Measurements from ENCODE around the gene VAMP7. TPM values are rescaled to one million over a fixed set of nuclear protein-coding genes. Genes with fewer than 3 reads are reported as not detected.
"Not testable (repeated sequence)": the region's sequence is repeated elsewhere in the genome, so short reads cannot be mapped to it uniquely, and the experiment has no call there.

VAMP7 gene
- total RNA-seq, 3 donors from 2014 or later: 31.9 to 32.2 (median 32.0) TPM

DNA sequence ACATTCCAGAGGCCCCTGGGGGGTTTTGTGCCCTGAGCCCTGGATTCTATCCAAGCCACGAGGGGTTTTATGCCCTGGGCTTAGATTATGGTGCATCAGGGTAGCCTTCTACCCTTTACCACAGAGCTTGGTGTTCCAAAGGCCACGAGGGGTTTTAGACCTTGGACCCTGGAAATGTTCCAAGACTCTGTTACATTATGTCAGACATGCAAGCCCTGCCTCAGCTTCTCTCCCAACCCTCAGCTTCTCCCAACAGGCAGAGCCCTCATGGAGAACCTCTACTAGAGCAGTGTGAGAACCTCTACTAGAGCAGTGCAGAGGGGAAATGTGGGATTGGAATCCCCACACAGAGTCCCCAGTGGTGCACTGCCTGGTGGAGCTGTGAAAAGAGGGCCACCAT lies 105.8 kb downstream of the VAMP7 start:
- not testable (repeated sequence) for DNase-seq; H3K4me3 Mint-ChIP-seq; H3K9me3 Mint-ChIP-seq; H3K36me3 Mint-ChIP-seq (ENCODE audit: insufficient read depth); H3K4me1 Mint-ChIP-seq (ENCODE audit: low read depth); H3K27me3 Mint-ChIP-seq (ENCODE audit: low read depth); ATAC-seq

DNA sequence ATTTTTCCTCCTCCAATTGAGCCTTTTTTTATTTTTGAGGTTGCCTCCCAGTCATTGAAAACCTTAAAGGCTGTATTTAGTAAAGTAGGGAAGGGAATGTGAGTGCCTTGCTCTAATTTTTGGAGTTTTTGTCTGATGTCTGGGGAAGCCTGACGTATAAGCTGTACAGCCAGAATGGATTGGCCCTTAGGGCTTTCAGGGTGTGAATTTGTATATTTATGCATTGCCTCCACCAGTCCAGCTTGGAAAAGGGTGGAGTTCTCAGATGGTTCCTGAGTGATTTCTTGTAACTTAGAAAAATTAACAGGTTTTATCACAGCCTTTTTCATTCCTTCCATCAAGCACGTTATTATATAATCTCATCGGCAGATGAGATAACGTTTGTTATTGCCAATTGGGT lies 107.7 kb downstream of the VAMP7 start:
- Mint-ChIP-seq H3K4me1 (ENCODE audit: low read depth) (no peaks in the 10 kb centered on the region), H3K36me3 (ENCODE audit: insufficient read depth) (no peaks in the 10 kb centered on the region), H3K9me3 (no peaks in the 10 kb centered on the region), H3K27me3 (ENCODE audit: low read depth) (peaks cover 3% of the 10 kb centered on the region), H3K4me3 (no peak overlapping the region)
- ATAC-seq (no peak), DNase-seq (no peak)

Other genes starting within 250 kb of the VAMP7 start
- 1 to 10 TPM in 1 of 3 donors, under 1 TPM in 2; 0.82 to 2.0 (median 0.98) TPM for gene IL9R, start 116.4 kb downstream of the VAMP7 start, total RNA-seq

Data from activated T-cell treated with anti-CD3 and anti-CD28 coated beads, Interleukin-2, amount 50 U/mL, for 4 hours (primary cell).